Sigmoid colon (tissue), 7 donors: Measurements from ENCODE around the gene CFAP45. TPM values are rescaled to one million over a fixed set of nuclear protein-coding genes. Genes with fewer than 3 reads are reported as not detected.

Experiments used
- DNase-seq: peaks from one replicate; pipeline ENCODE4 v3.0.0-alpha.2; 2019
- H3K27ac ChIP-seq, 4 donors: fragments of 200-600 bp; sonication (generic); one replicate each; pipeline ENCODE4 v1.5.1; 2016 to 2019; ENCODE audit warnings: mild to moderate bottlenecking in 1 of 4
- H3K27me3 ChIP-seq, 3 donors: fragments of 200-600 bp; sonication (generic); one replicate each; pipeline ENCODE4 v1.5.1; 2019; ENCODE audit warnings: mild to moderate bottlenecking in 1 of 3
- H3K36me3 ChIP-seq, 4 donors: fragments of 200-600 bp; sonication (generic); one replicate each; pipeline ENCODE4 v1.5.1; 2016 to 2019
- H3K4me1 ChIP-seq, 4 donors: fragments of 200-600 bp; sonication (generic); one replicate each; pipeline ENCODE4 v1.5.1; 2017 to 2019
- H3K4me3 ChIP-seq, 4 donors: fragments of 200-600 bp; sonication (generic); one replicate each; pipeline ENCODE4 v1.5.1; 2017 to 2019; ENCODE audit warnings: mild to moderate bottlenecking in 2 of 4, moderate library complexity in 1 of 4
- H3K9me3 ChIP-seq, 4 donors: fragments of 200-600 bp in 3 of 4; sonication (generic) in 3 of 4; one replicate each; pipeline versions ENCODE4 v1.5.1 to v1.6.1; 2013 to 2019
- CTCF ChIP-seq, 4 experiments: fragments of 450-650 bp in 3 of 4; fragments of 200-600 bp in 1 of 4; IDR thresholded peaks; one replicate each; pipeline ENCODE4 v1.5.1; 2016 to 2019; ENCODE audit warnings: antibody characterized with exemption in 4 of 4, mild to moderate bottlenecking in 3 of 4, moderate library complexity in 2 of 4
- EP300 ChIP-seq, 4 donors: sonication (generic); formaldehyde crosslinking; IDR thresholded peaks; one replicate each; pipeline ENCODE4 v1.6.1; 2017; ENCODE audit warnings: antibody characterized with exemption in 4 of 4
- POLR2A ChIP-seq, 2 donors: fragments of 450-650 bp; IDR thresholded peaks; one replicate each; pipeline ENCODE4 v1.6.1; 2016; ENCODE audit warnings: antibody characterized with exemption in 2 of 2, mild to moderate bottlenecking in 2 of 2, moderate library complexity in 2 of 2
- POLR2AphosphoS5 ChIP-seq, 4 donors: sonication (generic); formaldehyde crosslinking; IDR thresholded peaks; one replicate each; pipeline ENCODE4 v1.6.1; 2017; ENCODE audit warnings: antibody characterized with exemption in 4 of 4
- WGBS, 2 donors: extraction: QIAGEN DNeasy Blood & Tissue Kit; methylation state at CpG; one replicate each; pipeline ENCODE4 v1.1.7; 2013; 5-methylcytosine and 5-hydroxymethylcytosine counted together
- intact Hi-C: fragments of 100-400 bp; cut with DNase I; formaldehyde crosslinking; loops from one replicate; pipeline ENCODE4 v1.15.1; 2023
- polyA plus RNA-seq, 3 donors: library from polyadenylated mRNA; stranded (reverse); fragments of 200-250 nt; gene quantifications; one replicate each; pipeline ENCODE4 v1.2.3, GENCODE V29; 2013
- total RNA-seq, 4 donors: library from RNA; depleted of rRNA; stranded (reverse); fragments of >200 nt; gene quantifications; one replicate each; pipeline ENCODE4 v1.1.0, GENCODE V29; 2016
- donor health status: healthy with polysubstance abuse.
- donor health status: Bipolar disorder and iron deficiency.
- donor health status: healthy.

The CFAP45 gene
- total and polyA plus RNA-seq, 7 donors: 0.29 to 1.8 (median 1.0) TPM; not detected in 3

DNA sequence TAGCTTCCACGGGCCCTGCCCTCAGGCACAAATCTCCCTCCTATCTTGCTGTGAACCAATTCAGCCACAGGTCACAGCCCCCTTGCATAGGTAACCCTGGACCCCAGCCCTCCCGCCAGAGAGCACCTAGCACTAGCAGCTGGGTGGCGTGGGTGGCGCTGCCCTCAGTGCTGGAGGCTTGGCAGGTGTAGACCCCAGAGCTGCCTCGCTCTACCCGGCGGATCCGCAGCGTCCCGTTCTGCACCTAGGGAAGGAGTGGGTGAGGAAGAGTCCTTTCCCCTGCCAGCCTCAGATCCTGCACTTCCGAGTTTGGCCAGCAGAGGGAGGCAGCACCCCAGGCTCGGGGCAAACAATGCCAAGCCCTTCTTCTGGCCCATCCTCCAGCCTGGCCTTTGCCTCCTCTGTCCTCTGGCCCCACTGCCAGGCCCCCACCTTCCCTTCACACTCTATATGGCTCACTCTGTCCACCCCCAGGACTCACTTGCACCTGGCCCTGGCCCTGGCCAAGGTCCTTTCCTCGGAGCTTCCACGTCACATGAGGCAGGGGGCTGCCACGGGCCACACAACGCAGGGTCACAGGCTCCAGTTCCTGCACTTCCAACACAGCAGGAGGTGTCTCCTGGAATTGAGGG lies 36.4 kb upstream of the CFAP45 start:
- no peaks in the 10 kb centered on the region for H3K36me3 ChIP-seq
- intact Hi-C loops: loop anchor here (1.0 kb wide), 1 partner anchor 71 kb away; no protein-coding TSS in a partner anchor
- H3K27ac ChIP-seq: no peak overlapping the region
- WGBS, 2 donors: 24 to 33% methylated on average over 16 of the region's 16 CpGs
- peaks cover 0 to 11% (median 6%) of the 10 kb centered on the region in 4 donors for H3K4me1 ChIP-seq
- no peak overlapping the region for H3K4me3 ChIP-seq
- H3K9me3 ChIP-seq: no peaks in the 10 kb centered on the region
- DNase-seq: peak; percentile 81
- no peaks in the 10 kb centered on the region for H3K27me3 ChIP-seq
- TF ChIP-seq POLR2AphosphoS5 (IDR thresholded peaks at IDR 0.05): no peak
- no peak for TF ChIP-seq EP300 (IDR thresholded peaks at IDR 0.05)
- peak; percentile 93 to 99 (median 98) for TF ChIP-seq CTCF (IDR thresholded peaks at IDR 0.05)
- TF ChIP-seq POLR2A (IDR thresholded peaks at IDR 0.05): no peak

- Histone ChIP-seq H3K9me3 (no peaks in the 10 kb centered on the region), H3K4me1 (peaks cover 0 to 11% (median 6%) of the 10 kb centered on the region in 4 donors), H3K27me3 (no peaks in the 10 kb centered on the region), H3K4me3 (no peak overlapping the region), H3K27ac (no peak overlapping the region), H3K36me3 (no peaks in the 10 kb centered on the region)
- intact Hi-C loops: loop anchor here (1.0 kb wide), 1 partner anchor 72 kb away; no protein-coding TSS in a partner anchor
- DNase-seq: no peak
- 62 to 68% methylated on average over 4 of the region's 4 CpGs for WGBS, 2 donors
- TF ChIP-seq POLR2AphosphoS5 (IDR thresholded peaks at IDR 0.05): no peak
- TF ChIP-seq CTCF (IDR thresholded peaks at IDR 0.05): no peak
- no peak for TF ChIP-seq POLR2A (IDR thresholded peaks at IDR 0.05)
- no peak for TF ChIP-seq EP300 (IDR thresholded peaks at IDR 0.05)
Observed at GRCh38 chr1:159935719-159936272, 35.8 kb upstream of the CFAP45 start.

DNA sequence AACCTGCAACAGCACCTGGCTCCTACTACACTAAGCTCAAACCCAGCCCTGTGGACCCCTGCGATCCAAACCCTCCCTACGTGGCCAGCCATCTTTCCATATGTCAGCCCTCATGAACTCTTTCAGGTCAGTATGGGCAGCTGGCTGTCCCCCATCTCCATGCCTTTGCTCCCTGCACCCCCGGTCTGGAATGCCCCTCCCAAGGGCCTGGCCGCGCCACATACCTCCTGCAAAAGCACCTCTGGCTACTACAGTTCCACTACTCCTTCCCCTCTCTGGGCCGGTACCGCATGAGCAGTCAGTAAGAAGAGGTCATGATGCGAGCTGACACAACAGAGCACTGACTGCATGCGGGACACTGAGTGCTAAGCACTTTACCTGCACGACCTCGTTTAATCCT lies 35.3 kb upstream of the CFAP45 start:
- Histone ChIP-seq H3K36me3 (no peaks in the 10 kb centered on the region), H3K4me1 (peaks cover 0 to 11% (median 6%) of the 10 kb centered on the region in 4 donors), H3K9me3 (no peaks in the 10 kb centered on the region), H3K27me3 (no peaks in the 10 kb centered on the region), H3K4me3 (no peak overlapping the region), H3K27ac (no peak overlapping the region)
- 89 to 95% methylated on average over 11 of the region's 11 CpGs for WGBS, 2 donors
- intact Hi-C loops: no loop called here
- TF ChIP-seq CTCF (IDR thresholded peaks at IDR 0.05) (no peak), POLR2AphosphoS5 (IDR thresholded peaks at IDR 0.05) (no peak), POLR2A (IDR thresholded peaks at IDR 0.05) (no peak), EP300 (IDR thresholded peaks at IDR 0.05) (no peak)
- DNase-seq: no peak

- H3K4me1 ChIP-seq: peaks cover 0 to 11% (median 6%) of the 10 kb centered on the region in 4 donors
- H3K4me3 ChIP-seq: no peak overlapping the region
- no peak for DNase-seq
- no peaks in the 10 kb centered on the region for H3K9me3 ChIP-seq
- intact Hi-C loops: no loop called here
- H3K27me3 ChIP-seq: no peaks in the 10 kb centered on the region
- no peaks in the 10 kb centered on the region for H3K36me3 ChIP-seq
- WGBS, 2 donors: 91 to 92% methylated on average over 14 of the region's 14 CpGs
- no peak overlapping the region for H3K27ac ChIP-seq
- no peak for TF ChIP-seq POLR2A (IDR thresholded peaks at IDR 0.05)
Observed at GRCh38 chr1:159934136-159935039, 34.4 kb upstream of the CFAP45 start.

DNA sequence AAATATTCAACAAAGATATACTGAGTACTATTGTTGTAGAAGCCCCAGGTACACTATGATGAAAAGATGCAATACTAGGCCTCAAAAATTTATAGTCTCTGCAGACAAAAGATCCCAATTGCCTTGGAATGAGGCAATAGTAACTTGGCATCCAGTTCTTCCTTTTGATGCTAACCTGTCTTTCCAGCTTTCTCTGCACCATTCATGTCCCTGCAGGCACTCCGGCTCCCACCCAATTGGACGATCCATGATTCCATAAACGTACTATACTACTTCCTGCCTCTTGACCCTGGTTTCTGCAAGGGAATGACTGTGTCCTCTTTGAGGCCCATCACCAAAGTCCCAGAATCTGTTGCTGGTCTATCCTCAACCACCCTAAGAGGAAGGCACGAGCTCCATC lies 33.4 kb upstream of the CFAP45 start:
- no peak for DNase-seq
- Histone ChIP-seq H3K27me3 (no peaks in the 10 kb centered on the region), H3K36me3 (no peaks in the 10 kb centered on the region), H3K27ac (no peak overlapping the region), H3K4me3 (no peak overlapping the region), H3K9me3 (no peaks in the 10 kb centered on the region), H3K4me1 (peaks cover 0 to 11% (median 6%) of the 10 kb centered on the region in 4 donors)
- 58 to 79% methylated on average over 4 of the region's 4 CpGs for WGBS, 2 donors
- intact Hi-C loops: no loop called here
- TF ChIP-seq POLR2A (IDR thresholded peaks at IDR 0.05) (no peak), POLR2AphosphoS5 (IDR thresholded peaks at IDR 0.05) (no peak), CTCF (IDR thresholded peaks at IDR 0.05) (no peak), EP300 (IDR thresholded peaks at IDR 0.05) (no peak)
